Activated naive CD8-positive, alpha-beta T cell treated with anti-CD3 and anti-CD28 coated beads, Interleukin-2, amount 10 ng/mL, durations not matched to agents 7 days and 5 days (primary cell): ENCODE data around the gene MINPP1. TPM values are rescaled to one million over a fixed set of nuclear protein-coding genes. Genes with fewer than 3 reads are reported as not detected.

Experiments used
- ATAC-seq: fragments of 150-1000 bp; cut with Tn5 transposase; one replicate; pipeline ENCODE4 v1.10.0; 2021; ENCODE audit warnings: low read depth, moderate library complexity
- POLR2A ChIA-PET: fragments of 350-600 bp; sonication (Branson Sonifier 250); formaldehyde crosslinking; loops from one replicate; lab custom pipeline; 2021; ENCODE audit warnings: antibody characterized with exemption; lab: Charles Lee
- DNase-seq: peaks from one replicate; pipeline ENCODE4 v3.0.0; 2021
- H3K27ac Mint-ChIP-seq: one replicate; pipeline ENCODE4 v1.8.0; 2022; ENCODE audit warnings: mild to moderate bottlenecking, mixed read lengths
- H3K27me3 Mint-ChIP-seq: one replicate; pipeline ENCODE4 v1.8.0; 2022; ENCODE audit warnings: mild to moderate bottlenecking, moderate library complexity, mixed read lengths
- H3K36me3 Mint-ChIP-seq: one replicate; pipeline ENCODE4 v1.8.0; 2021; ENCODE audit warnings: mild to moderate bottlenecking, mixed read lengths
- H3K4me1 Mint-ChIP-seq: one replicate; pipeline ENCODE4 v1.8.0; 2021; ENCODE audit warnings: mixed read lengths
- H3K4me3 Mint-ChIP-seq: one replicate; pipeline ENCODE4 v1.8.0; 2022; ENCODE audit warnings: mild to moderate bottlenecking, moderate library complexity, mixed read lengths
- H3K9me3 Mint-ChIP-seq: one replicate; pipeline ENCODE4 v1.8.0; 2021; ENCODE audit warnings: mixed read lengths
- total RNA-seq, 2 experiments: library from RNA; stranded (reverse); gene quantifications; one replicate each; pipeline ENCODE4 v1.2.3, GENCODE V29; 2021

Gene MINPP1
- total RNA-seq, 2 experiments from 2014 or later = 7.7 to 8.0 TPM

GRCh38 chr10:87534173-87534858 lies 29.6 kb downstream of the MINPP1 start:
- Mint-ChIP-seq H3K27ac (no peak overlapping the region), H3K4me3 (no peak overlapping the region), H3K9me3 (peaks cover 2% of the 10 kb centered on the region), H3K36me3 (peaks cover 21% of the 10 kb centered on the region), H3K4me1 (peaks cover 4% of the 10 kb centered on the region), H3K27me3 (no peaks in the 10 kb centered on the region)
- POLR2A ChIA-PET = no interaction called here
- DNase-seq (no peak), ATAC-seq (no peak)

DNA sequence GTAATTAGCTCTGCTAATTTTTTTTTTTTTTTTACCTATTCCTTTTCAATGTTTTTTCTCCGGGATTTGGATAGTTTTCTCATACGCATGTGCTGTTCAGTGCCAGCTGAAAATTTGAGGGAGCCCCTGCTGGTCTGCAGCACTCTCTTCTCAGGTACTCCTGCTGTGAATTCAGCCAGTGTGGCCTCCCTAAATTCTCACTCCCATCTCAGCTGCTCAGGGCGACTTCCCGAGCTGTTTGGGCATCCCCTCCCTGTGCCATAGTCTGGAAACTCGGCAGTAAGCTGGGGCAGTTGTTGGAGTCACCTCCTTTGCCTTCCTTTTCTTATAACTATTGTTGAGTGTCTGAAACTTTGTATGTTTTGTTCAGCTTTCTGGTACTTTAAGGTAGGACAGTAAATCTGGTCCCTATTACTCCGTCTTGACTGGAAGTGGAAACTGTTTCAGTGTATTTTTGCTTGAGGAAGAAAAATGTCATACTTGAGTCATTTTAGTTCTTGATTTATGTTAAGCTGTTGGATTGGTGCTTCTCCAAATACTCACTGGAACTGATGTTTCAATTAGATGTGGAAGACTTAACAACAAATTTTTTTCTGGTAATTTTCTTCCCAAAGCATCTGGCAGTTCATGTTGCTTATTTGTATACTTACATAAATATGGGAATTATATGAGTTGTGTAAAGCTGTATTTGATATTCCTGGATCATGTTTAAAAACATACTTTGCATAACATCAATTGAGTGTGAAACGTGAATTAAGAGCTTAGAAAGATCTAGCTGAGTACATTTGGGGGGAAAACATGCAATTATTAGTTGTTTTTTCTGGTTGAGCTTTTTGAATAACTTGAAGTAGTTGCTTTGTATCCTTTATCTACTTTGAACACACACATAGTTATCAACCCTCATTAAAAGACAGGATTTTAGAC lies 33.7 kb downstream of the MINPP1 start:
- Mint-ChIP-seq H3K4me1 (peaks cover 7% of the 10 kb centered on the region), H3K27ac (no peak overlapping the region), H3K27me3 (no peaks in the 10 kb centered on the region), H3K9me3 (peaks cover 16% of the 10 kb centered on the region), H3K36me3 (peaks cover 38% of the 10 kb centered on the region), H3K4me3 (no peak overlapping the region)
- ATAC-seq (no peak), DNase-seq (no peak)
- POLR2A ChIA-PET = no interaction called here

DNA sequence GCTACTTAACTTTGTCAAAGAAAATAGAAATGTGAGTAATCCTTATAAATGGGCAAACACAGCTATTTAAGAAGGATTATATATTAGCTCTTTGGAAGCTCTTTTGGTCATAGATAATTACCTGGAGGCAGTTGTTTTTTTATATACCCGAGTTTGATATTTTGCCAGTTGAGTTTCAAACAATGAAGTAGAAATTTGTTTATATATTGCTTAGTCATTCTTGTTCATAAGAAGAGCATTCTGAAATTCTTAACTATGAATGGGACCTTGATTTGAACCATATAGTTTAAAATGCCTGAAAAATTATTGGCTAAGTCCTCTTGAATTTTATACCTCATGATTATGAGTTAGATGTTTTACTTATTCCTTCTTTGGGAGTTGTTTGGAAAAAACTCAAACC lies 36.4 kb downstream of the MINPP1 start:
- Mint-ChIP-seq H3K27ac (no peak overlapping the region), H3K4me1 (peaks cover 5% of the 10 kb centered on the region), H3K36me3 (peaks cover 42% of the 10 kb centered on the region), H3K27me3 (no peaks in the 10 kb centered on the region), H3K9me3 (peaks cover 19% of the 10 kb centered on the region), H3K4me3 (no peak overlapping the region)
- ATAC-seq = no peak
- POLR2A ChIA-PET = no interaction called here
- no peak for DNase-seq

GRCh38 chr10:87544721-87545120 lies 40.0 kb downstream of the MINPP1 start:
- POLR2A ChIA-PET = no interaction called here
- Mint-ChIP-seq H3K4me3 (no peak overlapping the region), H3K27ac (no peak overlapping the region), H3K36me3 (peaks cover 35% of the 10 kb centered on the region), H3K27me3 (no peaks in the 10 kb centered on the region), H3K9me3 (peaks cover 19% of the 10 kb centered on the region), H3K4me1 (peaks cover 6% of the 10 kb centered on the region)
- ATAC-seq (no peak), DNase-seq (no peak)

GRCh38 chr10:87545783-87546182 lies 41.1 kb downstream of the MINPP1 start:
- Mint-ChIP-seq H3K4me1 (peaks cover 4% of the 10 kb centered on the region), H3K36me3 (peaks cover 29% of the 10 kb centered on the region), H3K9me3 (peaks cover 16% of the 10 kb centered on the region), H3K27ac (no peak overlapping the region), H3K4me3 (no peak overlapping the region), H3K27me3 (no peaks in the 10 kb centered on the region)
- POLR2A ChIA-PET = no interaction called here
- no peak for DNase-seq
- ATAC-seq = no peak

- Mint-ChIP-seq H3K27me3 (no peaks in the 10 kb centered on the region), H3K4me3 (peak overlapping the region; percentile 8), H3K4me1 (peaks cover 4% of the 10 kb centered on the region), H3K9me3 (peaks cover 16% of the 10 kb centered on the region), H3K36me3 (peaks cover 28% of the 10 kb centered on the region), H3K27ac (no peak overlapping the region)
- ATAC-seq = peak; percentile 45
- no peak for DNase-seq
- POLR2A ChIA-PET = no interaction called here
Measured at GRCh38 chr10:87546210-87546609, 41.5 kb downstream of the MINPP1 start.

DNA sequence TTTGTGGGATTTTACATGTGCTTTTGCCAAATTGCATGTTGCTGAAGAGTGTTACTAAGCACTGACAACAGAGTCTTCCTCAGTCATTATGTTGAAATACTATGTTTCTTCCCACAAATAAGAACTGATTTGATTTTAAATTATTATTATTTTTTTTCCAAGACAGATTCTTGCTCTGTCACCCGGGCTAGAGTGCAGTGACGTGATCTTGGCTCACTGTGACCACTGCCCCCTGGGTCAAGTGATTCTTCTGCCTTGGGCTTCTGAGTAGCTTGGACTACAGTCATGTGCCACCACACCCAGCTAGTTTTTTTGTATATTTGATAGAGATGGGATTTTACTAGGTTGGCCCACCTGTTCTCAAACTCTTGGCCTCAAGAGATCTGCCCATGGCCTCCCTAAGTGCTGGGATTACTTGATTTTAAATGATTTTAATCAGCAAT lies 42.3 kb downstream of the MINPP1 start:
- POLR2A ChIA-PET = no interaction called here
- H3K27me3 Mint-ChIP-seq = no peaks in the 10 kb centered on the region
- H3K9me3 Mint-ChIP-seq = peaks cover 13% of the 10 kb centered on the region
- DNase-seq (no peak), ATAC-seq (no peak)
- no peak overlapping the region for H3K4me3 Mint-ChIP-seq
- peaks cover 4% of the 10 kb centered on the region for H3K4me1 Mint-ChIP-seq
- H3K36me3 Mint-ChIP-seq = peaks cover 21% of the 10 kb centered on the region
- no peak overlapping the region for H3K27ac Mint-ChIP-seq

DNA sequence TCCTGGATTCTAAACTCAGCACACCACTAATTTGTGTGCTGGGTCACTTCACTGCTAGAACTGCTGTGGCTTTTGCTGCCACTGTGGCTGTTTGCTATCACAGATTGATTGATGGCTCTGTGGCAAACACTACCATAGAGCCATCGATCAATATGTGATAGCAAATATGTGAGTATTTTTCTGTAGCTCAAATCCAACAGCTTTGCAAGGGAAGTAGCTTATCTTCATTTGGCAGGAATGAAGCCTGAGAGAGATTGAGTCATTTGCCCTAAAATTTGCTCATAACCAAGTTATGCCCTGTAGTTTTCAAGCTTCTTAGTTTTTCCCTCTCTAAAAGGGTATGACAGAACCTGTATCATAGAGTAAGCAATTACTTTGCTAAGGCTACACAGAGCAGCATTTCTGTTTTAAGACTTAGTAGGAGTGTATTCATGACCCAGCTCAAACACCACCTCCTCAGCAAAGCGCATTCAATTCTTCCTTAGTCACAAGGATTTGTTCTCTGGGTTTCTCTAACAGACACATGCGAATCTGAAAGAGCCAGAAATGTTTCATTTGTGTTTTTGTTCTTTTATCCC lies 43.1 kb downstream of the MINPP1 start:
- Mint-ChIP-seq H3K27me3 (no peaks in the 10 kb centered on the region), H3K36me3 (peaks cover 19% of the 10 kb centered on the region), H3K9me3 (peaks cover 8% of the 10 kb centered on the region), H3K4me1 (peaks cover 4% of the 10 kb centered on the region), H3K4me3 (no peak overlapping the region), H3K27ac (no peak overlapping the region)
- ATAC-seq = no peak
- DNase-seq = no peak
- POLR2A ChIA-PET = no interaction called here

DNA sequence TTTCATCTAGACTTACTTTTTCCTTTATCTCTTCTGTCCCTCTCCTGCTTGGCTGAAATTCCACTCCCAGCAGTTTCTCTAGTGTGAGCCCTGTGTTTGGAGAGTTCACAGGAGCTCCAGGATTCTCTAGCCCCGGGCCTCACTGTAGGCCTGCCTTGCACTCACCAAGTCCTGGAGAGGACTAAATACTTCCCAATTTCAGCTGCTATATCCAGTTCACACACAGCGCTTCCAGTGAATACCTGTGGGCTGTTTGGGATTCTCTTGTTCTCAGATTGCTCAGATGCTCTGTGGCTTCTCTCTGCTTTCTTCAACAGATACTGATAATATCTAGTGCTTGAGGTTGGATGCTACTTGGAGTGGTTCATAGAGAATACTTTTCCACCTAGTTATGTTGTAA lies 46.0 kb downstream of the MINPP1 start:
- Mint-ChIP-seq H3K4me1 (peaks cover 4% of the 10 kb centered on the region), H3K9me3 (no peaks in the 10 kb centered on the region), H3K27me3 (no peaks in the 10 kb centered on the region), H3K36me3 (peaks cover 15% of the 10 kb centered on the region), H3K4me3 (no peak overlapping the region), H3K27ac (no peak overlapping the region)
- POLR2A ChIA-PET = no interaction called here
- DNase-seq (no peak), ATAC-seq (no peak)

GRCh38 chr10:87551326-87551725 lies 46.6 kb downstream of the MINPP1 start:
- DNase-seq (no peak), ATAC-seq (no peak)
- Mint-ChIP-seq H3K4me3 (no peak overlapping the region), H3K36me3 (peaks cover 15% of the 10 kb centered on the region), H3K4me1 (peaks cover 4% of the 10 kb centered on the region), H3K27ac (no peak overlapping the region), H3K27me3 (no peaks in the 10 kb centered on the region), H3K9me3 (no peaks in the 10 kb centered on the region)
- POLR2A ChIA-PET = no interaction called here

DNA sequence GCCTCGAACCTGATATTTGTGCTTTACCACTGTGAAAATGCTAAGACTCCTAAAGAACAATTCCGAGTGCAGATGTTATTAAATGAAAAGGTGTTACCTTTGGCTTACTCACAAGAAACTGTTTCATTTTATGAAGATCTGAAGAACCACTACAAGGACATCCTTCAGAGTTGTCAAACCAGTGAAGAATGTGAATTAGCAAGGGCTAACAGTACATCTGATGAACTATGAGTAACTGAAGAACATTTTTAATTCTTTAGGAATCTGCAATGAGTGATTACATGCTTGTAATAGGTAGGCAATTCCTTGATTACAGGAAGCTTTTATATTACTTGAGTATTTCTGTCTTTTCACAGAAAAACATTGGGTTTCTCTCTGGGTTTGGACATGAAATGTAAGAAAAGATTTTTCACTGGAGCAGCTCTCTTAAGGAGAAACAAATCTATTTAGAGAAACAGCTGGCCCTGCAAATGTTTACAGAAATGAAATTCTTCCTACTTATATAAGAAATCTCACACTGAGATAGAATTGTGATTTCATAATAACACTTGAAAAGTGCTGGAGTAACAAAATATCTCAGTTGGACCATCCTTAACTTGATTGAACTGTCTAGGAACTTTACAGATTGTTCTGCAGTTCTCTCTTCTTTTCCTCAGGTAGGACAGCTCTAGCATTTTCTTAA lies 47.7 kb downstream of the MINPP1 start:
- ATAC-seq (no peak), DNase-seq (no peak)
- H3K27me3 Mint-ChIP-seq = no peaks in the 10 kb centered on the region
- peaks cover 12% of the 10 kb centered on the region for H3K36me3 Mint-ChIP-seq
- no peaks in the 10 kb centered on the region for H3K4me1 Mint-ChIP-seq
- H3K4me3 Mint-ChIP-seq = no peak overlapping the region
- H3K27ac Mint-ChIP-seq = no peak overlapping the region
- POLR2A ChIA-PET = no interaction called here
- H3K9me3 Mint-ChIP-seq = no peaks in the 10 kb centered on the region

GRCh38 chr10:87557409-87557808 lies 52.7 kb downstream of the MINPP1 start:
- Mint-ChIP-seq H3K4me3 (no peak overlapping the region), H3K27ac (no peak overlapping the region), H3K4me1 (no peaks in the 10 kb centered on the region), H3K27me3 (no peaks in the 10 kb centered on the region), H3K36me3 (peaks cover 9% of the 10 kb centered on the region), H3K9me3 (no peaks in the 10 kb centered on the region)
- POLR2A ChIA-PET = no interaction called here
- ATAC-seq (no peak), DNase-seq (no peak)

- peaks cover 4% of the 10 kb centered on the region for H3K36me3 Mint-ChIP-seq
- ATAC-seq (no peak), DNase-seq (no peak)
Measured at GRCh38 chr10:87558333-87558732, 53.6 kb downstream of the MINPP1 start.

More at GRCh38 chr10:87558333-87558732, 53.6 kb downstream of the MINPP1 start:
- H3K27ac Mint-ChIP-seq = no peak overlapping the region
- peaks cover 2% of the 10 kb centered on the region for H3K27me3 Mint-ChIP-seq
- no peak overlapping the region for H3K4me3 Mint-ChIP-seq
- peaks cover 2% of the 10 kb centered on the region for H3K9me3 Mint-ChIP-seq
- POLR2A ChIA-PET = no interaction called here
- no peaks in the 10 kb centered on the region for H3K4me1 Mint-ChIP-seq
